Measurements from ENCODE around the gene PSMC3IP.
"Not testable (repeated sequence)": the region's sequence is repeated elsewhere in the genome, so short reads cannot be mapped to it uniquely, and the experiment has no call there.

Gene PSMC3IP, protein sequence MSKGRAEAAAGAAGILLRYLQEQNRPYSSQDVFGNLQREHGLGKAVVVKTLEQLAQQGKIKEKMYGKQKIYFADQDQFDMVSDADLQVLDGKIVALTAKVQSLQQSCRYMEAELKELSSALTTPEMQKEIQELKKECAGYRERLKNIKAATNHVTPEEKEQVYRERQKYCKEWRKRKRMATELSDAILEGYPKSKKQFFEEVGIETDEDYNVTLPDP

DNA sequence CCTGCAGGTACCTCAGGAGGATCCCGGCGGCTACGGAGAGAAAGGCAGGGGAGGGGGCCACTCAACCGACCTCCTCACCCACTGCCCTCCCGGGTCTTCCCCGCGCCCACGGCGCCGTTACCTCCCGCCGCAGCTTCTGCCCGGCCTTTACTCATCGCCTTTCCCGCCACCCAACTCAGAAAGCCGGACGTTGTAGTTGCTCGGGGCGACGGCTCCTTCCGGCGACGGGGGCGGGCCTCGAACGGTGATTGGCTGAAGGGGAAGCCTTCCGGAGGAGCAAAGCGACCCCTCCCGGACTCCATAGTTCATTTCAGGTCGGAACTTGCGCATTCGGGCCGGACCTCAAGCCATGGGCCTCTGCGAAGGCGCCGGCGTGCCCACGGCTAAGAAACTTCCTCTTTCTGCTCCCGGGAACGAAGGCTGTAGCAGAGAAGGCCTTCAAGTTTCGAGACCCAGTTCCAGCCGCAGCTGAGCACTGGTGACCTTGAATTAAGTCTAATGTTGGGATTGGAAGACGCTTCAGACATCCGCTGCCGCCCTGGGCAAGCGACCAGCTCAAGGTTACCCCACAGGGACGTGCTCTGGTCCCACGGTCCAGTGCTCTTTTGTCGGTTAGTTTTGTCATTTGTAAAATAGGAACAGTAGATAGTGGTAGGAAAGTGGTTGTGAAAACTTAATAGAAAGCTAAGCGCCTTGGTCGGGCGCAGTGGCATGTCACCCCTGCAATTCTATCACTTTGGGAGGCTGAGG lies at the start of gene PSMC3IP:
Gene PSMC3IP, minus strand, starts transcription at position 198 of the 750 bp plus-strand sequence. Its CDS starts 43 bp downstream, at position 155.
- DNase-seq (ENCODE audit: low spot score): peak; percentile 92

DNA sequence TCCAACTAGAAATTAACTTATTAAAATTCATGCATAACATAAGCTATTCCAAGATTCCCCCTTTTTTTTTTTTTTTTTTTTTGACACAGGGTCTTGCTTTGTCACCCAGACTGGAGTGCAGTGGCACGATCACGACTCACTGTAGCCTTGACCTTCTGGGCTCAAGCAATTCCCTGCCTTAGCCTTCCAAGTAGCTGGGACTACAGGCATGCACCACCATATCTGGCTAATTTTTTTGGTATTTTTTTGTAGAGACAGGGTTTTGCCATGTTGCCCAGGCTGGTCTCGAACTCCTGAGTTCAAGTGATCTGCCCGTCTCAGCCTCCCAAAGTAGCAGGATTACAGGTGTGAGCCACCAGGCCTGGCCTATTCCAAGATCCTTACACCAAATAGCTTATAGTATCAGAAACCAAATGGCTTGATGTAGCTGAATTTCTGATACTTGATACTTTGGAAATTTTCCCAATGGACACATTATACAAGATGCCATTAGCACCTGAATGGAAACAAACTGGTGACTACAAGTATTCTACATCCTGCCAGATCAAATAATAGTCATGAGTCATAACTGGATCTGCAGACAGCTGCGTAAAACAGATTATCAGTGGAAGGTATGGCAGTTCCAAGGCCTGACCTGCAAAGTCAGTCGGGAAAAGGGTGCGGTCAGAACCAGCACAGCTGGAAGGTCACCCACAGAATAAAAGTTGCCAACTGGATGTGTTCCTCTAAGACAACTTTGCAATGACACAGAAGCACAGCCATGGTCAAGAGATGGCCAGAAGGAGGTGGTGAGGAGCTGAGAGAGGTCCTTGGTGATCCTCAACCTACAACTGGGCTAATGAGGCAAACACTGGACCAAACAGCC lies 46.4 kb upstream of the PSMC3IP start:
- DNase-seq (ENCODE audit: low spot score): no peak

DNA sequence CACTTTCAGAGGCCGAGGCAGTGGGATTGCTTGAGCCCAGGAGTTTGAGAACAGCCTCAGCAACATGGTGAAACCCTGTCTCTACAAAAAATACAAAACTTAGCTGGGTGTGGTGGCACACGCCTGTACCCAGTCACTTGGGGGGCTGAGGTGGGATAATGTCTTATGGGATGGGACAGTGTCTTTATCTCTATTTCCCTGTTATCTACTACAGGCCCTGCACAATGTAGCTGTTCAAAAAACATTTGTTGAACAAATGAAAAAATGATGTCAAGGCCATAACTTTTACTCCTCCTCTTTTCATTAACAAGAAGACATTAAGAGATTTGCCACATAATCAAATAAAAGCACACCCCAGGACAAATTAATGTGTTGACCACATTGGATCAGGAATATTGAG lies 45.7 kb upstream of the PSMC3IP start:
- no peak for DNase-seq (ENCODE audit: low spot score)

DNA sequence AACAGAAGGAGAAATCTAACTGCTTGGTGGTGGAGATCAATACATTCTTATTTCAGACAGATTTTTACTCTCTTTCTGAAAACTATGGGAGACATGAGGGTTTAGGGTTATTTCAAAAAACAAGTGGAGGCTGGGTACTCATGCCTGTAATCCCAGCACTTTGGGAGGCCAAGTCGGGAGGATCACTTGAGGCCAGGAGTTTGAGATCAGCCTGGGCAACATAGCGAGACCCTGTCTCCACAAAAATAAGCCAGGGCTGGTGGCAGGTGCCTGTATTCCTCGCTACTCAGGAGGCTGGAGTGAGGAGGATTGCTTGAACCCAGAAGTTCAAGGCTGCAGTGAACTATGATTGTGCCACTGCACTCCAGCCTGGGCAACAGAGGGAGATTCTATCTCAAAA lies 44.5 kb upstream of the PSMC3IP start:
- DNase-seq (ENCODE audit: low spot score): not testable (repeated sequence)

DNA sequence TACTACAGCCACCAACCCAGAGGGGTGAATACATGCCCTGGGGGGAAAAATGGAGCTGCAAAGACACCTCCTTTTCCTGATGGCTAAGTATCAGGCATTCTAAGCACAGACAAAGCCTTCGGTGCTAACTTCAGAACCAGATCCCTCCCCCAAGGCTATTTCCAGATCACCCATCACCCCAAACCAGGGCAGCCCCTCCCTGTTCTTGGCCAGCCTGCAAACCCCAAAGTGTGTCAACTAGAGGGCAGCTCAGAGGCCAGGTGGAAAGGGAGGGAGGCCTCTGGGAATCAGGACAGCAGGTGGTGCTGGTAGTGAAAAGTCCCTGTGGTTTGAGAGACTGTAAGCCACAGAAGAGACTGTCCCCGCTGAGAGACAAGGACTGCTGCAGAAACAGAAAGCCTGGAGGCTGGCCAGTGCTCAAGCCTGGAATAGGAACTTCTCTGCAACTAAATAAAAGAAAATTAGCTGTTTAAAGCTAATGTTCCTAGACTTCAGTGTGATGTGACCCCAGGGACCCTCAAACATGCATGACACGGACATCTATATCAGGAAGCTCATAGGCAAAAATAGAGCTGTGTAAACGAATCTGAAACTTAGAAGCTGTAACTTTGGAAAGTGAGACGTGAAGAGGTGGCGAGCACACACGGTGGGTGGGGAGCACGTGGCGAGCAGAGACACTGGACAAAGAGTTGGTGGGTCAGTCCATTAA lies 41.1 kb upstream of the PSMC3IP start:
- peak; percentile 65 for DNase-seq (ENCODE audit: low spot score)

DNA sequence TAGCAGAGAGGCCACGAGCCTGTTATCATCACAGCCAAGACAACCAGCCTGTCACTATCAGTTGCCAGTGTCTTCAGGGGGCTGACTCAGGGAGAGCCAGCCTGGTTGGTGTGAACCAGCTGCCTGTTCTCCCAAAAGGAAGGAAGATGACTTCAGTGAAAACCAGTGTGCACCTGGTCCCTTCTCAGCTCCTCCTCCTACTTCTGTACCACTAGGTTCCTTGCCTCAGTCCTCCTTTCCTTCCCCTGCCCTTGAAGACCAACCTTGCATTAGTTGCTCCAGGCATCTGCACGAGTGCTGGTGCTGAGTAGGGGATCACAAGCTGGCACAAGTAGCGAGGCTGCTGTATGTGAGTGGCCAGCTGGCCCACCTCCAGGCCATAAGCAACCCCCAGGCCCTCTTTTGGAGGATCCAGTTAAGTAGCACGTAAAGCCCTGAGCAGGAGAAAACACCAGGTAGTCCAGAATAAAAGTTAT lies 40.5 kb upstream of the PSMC3IP start:
- DNase-seq (ENCODE audit: low spot score): no peak

DNA sequence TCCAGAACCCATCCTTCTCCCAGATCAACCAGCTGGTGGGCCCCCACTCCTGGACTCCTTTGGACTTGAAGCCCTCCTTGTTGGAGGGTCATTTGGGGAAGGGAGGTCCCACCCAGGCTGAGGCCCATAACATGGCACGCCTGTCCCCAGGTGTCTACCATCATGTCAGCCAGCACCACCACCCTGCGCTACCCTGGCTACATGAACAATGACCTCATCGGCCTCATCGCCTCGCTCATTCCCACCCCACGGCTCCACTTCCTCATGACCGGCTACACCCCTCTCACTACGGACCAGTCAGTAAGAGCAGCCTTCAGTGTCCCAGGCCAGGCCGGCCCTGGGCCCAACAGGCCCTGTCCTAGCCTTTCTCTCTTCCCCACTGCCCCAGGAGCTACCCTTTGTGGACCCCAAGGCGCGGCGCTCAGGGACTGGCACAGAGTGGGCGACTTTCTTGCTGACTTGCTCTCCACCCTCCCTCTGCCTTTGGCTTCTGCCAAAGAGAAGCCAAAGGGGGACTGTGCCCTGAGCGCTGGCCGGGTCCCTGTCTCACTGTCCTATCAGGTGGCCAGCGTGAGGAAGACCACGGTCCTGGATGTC lies 36.3 kb upstream of the PSMC3IP start:
- no peak for DNase-seq (ENCODE audit: low spot score)

DNA sequence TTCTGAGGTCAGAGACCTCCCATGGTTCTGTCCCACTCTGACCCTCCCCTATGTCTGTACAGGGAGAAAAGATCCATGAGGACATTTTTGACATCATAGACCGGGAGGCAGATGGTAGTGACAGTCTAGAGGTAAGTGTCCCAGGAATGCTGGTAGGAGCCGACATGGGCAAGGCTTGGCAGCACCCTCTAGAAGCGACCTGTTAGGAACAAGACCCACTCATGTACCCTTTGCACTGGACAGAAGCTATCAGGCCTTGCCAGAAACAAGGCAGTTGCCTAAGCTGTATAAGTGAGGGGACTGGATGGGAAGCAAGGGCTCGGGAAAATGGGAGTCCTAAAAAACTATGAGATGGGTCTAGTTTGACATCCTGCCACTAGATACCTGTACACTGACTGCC lies 34.5 kb upstream of the PSMC3IP start:
- DNase-seq (ENCODE audit: low spot score): no peak

DNA sequence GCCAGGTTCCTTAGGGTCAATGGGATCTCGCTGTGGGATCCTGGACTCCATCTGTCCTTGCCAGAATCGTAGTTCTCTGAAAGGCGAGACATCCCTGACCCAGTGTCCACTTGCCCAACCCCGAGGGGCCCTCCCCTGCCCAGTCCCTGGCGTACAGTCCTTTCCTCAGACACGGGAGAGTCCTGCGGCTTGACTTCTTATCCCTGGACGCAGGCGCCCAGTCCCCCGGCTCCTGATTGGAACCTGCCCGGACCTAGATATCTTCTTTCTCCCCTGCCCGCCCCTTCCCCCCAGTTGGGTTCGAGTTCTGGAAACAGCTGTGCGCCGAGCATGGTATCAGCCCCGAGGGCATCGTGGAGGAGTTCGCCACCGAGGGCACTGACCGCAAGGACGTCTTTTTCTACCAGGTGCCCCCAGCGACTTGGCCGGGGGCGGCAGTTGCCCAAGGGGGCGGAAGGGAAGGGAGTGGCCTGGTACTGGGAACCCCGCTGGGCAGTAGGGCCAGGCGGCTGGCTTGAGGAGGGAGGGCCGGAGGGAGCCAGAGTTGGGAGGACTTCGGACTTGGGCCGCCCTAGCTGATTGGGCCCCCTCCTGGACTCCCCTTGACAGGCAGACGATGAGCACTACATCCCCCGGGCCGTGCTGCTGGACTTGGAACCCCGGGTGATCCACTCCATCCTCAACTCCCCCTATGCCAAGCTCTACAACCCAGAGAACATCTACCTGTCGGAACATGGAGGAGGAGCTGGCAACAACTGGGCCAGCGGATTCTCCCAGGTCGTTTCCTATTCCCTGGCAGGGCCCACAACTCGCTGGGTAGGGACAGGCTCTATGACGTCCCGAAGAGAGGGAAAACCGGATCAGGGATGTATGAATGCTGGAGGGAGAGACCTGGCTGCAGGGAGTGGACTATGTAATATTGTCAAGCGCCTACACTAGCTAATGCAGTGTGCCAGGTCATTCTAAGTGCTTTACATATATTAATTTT lies 32.6 kb upstream of the PSMC3IP start:
- peak; percentile 28 for DNase-seq (ENCODE audit: low spot score)

DNA sequence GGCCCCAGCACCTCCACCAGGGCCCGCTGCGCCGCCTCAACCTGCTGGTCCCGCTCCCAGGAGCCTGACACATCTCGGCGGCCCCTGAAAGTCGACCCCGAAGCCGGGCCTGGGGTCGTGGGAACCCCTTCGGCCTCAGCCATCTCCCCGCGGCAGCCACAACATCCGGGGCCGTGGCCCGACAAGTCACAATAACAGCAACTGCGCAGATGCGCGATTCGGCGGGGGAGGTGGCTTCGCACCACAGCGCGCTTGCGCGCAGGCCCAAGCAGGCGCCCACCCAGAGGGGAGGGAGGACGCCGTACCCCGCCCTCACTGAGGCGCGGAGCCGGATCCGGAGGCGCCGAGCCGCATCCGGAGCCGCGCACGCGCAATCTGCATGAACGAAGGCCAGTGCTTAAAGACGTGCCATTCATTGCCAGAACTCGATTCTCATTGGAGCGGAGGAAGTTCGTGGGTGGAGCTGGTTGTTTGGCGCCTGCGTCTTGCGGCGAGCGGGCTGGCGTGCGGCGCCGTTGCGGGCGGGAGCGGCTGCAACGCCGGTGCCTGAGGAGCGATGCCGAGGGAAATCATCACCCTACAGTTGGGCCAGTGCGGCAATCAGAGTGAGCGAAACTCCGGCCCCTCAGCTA lies 31.8 kb upstream of the PSMC3IP start, which contains the start of the genes RETREG3 and TUBG1:
Gene RETREG3, minus strand, starts transcription at position 193 of the 632 bp plus-strand sequence. Its CDS starts 50 bp downstream, at position 143.
Gene TUBG1, plus strand, starts transcription at position 502 of the 632 bp plus-strand sequence. Its CDS starts 55 bp downstream, at position 557.
- peak; percentile 93 for DNase-seq (ENCODE audit: low spot score)

DNA sequence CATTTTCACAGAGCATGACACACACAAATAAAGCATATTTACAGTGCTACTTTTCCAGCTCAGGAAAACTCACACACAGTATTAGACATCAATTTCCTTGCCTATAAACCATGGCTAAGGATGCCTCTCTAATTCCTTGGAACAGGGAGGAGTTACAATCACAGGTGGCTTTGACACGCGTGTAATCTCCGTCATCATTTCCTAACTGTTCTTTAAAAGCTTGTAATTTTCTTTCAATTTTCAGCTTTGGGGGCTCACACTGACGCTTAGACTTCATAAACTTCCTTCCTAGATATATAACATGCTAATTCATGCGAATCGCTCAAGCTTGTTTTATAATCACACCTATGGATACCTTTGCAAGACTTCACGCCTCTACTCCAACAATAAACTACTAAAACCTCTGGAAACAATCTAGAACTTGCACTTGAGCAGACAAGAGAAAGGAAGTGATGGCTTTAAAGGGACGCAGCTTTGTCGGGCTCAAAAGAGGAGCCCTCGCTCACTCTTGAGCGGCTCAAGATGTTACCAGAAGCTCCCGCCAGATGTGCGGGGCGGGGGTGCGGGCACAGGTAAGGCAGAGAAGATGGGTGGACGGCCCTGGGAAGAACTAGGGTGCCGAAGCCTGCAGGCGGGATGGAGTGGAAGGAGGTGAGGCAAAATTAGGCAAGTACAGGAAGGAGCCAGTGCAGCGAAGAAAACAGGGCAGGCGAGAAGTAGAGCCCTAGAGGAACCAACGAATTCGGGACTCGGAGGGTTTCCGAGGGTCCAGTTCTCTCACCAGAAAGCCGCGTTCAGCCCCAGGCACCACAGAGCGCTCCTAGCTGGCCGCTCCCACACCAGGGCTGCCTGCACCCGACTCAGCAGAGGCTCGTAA lies 31.0 kb upstream of the PSMC3IP start:
- no peak for DNase-seq (ENCODE audit: low spot score)

DNA sequence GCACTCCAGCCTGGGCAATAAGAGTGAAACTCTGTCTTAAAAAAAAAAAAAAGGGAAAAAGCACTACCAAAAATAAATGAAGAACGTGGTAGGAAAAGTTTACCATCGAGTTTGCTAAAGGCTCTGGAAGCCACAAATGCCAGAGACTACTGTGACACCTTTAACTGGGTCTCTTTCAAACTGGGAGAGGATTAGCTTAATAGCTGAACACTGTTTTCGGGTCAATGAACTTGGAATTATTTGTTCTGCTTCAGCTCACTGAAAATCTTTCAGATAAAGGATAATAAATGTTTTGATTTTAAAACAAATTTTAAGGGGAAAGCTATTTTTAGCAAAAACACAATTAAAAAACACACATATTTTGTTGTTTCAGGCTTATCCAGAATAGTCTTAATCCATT lies 30.2 kb upstream of the PSMC3IP start:
- DNase-seq (ENCODE audit: low spot score): no peak

DNA sequence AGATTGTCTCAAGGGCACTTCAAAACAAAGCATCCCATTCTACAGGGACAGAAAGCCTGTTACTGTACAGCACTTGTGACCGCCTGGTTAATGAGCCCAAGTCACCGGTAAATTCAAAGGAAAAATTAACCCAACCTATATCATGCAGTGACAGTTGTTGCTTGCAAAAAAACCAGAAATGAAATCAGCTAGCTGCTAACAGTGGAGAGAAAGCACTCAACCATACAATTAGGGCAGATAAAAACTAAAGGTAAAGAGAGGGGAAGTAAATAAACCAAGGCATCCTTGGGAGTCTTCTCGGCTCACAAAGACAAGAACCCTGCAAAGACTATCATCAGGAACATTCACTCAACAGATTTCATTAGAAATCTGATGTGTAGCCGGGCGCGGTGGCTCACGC lies 25.8 kb upstream of the PSMC3IP start:
- no peak for DNase-seq (ENCODE audit: low spot score)

DNA sequence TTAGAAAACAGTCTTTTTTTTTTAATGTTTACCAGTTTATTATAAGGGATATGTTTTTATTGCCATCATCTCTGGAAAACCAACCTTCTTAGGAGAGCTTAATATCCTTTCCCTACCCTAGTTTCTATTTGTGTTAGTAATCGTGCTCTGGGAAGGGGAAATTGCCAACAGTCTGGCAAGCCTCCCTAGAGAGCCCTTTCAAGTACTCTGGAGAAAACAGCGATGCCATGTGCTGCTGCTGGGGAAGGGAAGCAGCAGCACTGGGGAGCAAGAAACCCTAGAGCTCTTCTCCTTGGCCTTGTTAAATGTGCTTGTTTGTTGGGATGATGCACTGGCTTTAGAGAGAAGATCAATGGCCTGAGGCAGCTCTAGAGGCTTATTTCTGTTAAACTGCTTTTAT lies 21.4 kb upstream of the PSMC3IP start:
- no peak for DNase-seq (ENCODE audit: low spot score)

DNA sequence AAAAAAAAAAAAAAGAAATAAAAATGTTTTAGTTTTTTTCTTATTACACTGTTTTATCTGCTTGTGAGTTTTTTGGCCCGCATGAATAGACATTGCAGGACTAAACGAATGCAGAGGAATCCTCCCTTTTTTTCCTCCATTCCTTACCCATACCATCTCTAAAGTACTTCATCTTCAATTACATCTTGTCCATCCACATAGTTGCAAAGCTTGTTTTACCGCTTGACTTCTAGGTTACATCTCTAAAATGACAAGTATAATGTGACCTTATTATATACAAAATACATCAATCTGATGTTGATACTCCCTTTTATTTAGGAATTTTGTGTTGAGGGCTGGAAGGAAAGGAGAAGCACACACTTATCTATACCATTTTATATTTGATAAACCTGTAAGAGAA lies 18.9 kb upstream of the PSMC3IP start:
- DNase-seq (ENCODE audit: low spot score): no peak

DNA sequence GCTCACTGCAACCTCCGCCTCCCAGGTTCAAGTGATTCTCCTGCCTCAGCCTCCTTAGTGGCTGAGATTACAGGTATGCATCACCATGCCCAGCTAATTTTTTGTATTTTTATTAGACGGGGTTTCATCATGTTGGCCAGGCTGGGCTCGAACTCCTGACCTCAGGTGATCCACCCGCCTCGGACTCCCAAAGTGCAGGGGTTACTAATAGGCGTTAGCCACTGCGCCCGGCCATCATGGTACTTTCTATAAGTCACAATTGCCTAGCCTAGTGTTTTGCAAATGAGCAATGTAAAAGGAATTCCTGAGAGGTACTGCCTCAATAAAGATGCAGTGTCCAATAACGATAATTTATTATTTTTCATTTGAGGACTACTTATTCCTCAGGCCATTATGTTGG lies 13.9 kb upstream of the PSMC3IP start:
- DNase-seq (ENCODE audit: low spot score): no peak

DNA sequence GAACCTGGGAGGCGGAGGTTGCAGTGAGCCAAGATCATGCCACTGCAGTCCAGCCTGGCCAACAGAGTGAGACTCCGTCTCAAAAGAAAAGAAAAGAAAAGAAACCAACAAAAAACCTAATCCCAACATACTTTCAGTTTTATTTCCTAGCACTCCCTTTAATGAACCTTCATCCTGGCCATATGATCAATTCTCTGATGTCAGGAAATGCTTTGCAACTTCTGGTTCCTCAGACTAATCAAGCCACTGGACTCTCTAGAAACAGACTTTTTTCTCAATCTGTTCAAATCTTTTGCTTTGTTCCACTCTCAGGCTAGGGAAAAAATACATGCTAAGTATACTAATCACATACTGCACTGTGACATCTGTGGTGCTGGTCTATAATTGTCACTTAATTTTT lies 13.4 kb upstream of the PSMC3IP start:
- DNase-seq (ENCODE audit: low spot score): no peak

DNA sequence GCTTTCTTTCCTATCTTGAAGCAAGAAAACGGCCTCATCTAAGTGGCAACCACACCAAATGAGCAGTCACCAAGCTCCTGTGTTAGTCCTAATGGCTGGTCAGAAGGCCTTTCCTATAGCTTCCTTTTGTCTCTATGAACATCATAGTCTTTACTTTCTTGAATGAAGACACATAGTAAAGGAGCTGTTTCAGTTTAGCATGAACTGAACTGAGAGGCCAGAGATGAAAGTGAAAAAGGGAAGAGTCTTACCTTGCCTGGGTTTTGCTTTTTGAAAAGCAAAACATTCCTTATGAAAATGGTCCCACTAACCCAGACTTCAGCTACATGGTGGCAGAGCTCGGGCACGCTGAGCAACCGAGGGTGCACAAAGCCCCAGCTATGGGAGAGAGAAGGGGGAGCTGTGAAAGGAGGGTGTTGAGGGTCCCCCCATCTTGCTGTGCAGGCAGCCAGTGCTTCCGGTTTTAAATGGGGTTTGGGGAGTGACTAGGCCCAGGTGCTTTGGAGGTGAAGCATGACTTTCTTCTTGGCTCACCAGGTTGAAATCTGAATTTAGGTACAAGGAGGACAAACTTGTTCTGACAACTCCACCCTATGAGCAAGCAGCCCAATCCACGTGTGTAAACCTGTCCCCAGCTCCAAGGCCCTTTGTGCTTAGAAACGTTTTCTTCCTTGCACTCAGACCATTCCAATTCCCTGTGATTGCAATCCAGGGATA lies 9.1 kb upstream of the PSMC3IP start:
- no peak for DNase-seq (ENCODE audit: low spot score)

Data from HuH-7.5 (cell line).